ENCODE results near the gene CPA1.
A peak's percentile ranks its signal among the peaks of the same experiment; 100 is the strongest.

The CPA1 gene

DNA sequence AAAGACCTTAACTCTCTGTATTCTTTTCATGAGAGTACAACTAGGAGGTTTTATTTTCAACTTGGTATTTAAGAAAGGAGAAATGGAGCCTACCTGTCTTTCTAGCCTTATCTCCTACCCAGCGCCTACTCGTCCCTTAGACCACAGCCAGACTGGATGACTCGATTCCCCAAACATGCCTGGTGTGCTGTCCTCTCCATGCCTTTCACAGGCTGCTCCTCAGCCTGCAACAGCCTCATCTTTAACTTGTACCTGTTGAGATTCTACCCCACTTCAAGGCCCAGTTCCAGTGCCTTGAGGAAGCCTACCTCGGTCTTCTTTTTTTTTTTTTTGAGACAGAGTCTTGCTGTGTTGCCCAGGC lies 29.4 kb downstream of the CPA1 start:
- H3K4me2 ChIP-seq (ENCODE audit: insufficient read depth, low read length, poor library complexity, severe bottlenecking) = no peak overlapping the region
- no peak overlapping the region for H3K4me3 ChIP-seq (ENCODE audit: low read length in 2 of 2)

DNA sequence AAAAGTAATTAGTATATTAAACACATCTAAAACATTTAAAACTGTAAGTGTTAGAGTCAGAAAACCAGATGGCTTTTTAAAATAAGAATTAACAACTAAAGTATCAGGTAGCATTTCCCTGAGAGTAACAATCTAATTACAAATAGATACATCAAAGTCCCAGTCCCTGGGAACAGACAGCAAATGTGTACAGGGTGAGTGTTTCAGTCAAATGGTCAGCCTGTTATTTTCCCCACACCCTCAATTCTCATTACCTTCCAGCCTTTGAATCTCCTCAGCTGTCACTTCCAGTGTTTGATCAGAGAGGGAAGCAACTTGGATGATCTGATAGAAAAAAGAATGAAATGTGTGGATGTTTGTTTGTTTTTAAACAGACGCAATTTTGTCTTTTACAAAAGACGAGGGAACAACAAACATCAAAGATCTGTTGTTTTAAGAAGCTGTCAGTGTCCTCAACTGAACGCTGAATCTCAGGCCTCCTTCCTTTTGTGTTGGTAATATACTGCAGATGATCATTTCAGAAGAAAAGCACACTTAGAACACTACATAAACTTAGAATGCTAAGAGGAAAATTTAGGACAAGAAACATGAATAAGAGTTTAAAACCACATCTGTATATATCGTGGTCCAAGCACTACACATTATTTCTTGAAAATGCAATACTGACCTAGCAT lies 30.7 kb downstream of the CPA1 start:
- H3K18ac ChIP-seq (ENCODE audit: low read length) = no peak overlapping the region
- no peak overlapping the region for H3K4me3 ChIP-seq (ENCODE audit: low read length in 2 of 2)
- H3K79me1 ChIP-seq (ENCODE audit: low read depth, low read length) = no peaks in the 10 kb centered on the region
- no peaks in the 10 kb centered on the region for H3K27me3 ChIP-seq (ENCODE audit: control insufficient read depth in 3 of 3, insufficient read depth in 3 of 3, low read depth in 1 of 3, low read length in 3 of 3)
- H3K4ac ChIP-seq (ENCODE audit: low read length) = no peak overlapping the region
- H4K8ac ChIP-seq (ENCODE audit: low read depth, low read length) = no peak overlapping the region
- no peak overlapping the region for H4K91ac ChIP-seq (ENCODE audit: low read depth, low read length, poor library complexity)
- no peak for DNase-seq (ENCODE audit: low spot score)
- no peak overlapping the region for H2BK5ac ChIP-seq (ENCODE audit: low read length)
- H3K23ac ChIP-seq (ENCODE audit: low read depth, low read length, poor library complexity) = no peak overlapping the region
- no peak overlapping the region for H2BK120ac ChIP-seq (ENCODE audit: low read depth, low read length)
- no peak overlapping the region for H3K27ac ChIP-seq (replicated peaks; ENCODE audit: low read length)
- peaks cover 6 to 32% of the 10 kb centered on the region in 2 donors for H3K4me1 ChIP-seq (ENCODE audit: control insufficient read depth in 2 of 2, insufficient read depth in 1 of 2, low read depth in 1 of 2, low read length in 2 of 2)
- H3K36me3 ChIP-seq (replicated peaks in 1 of 2; ENCODE audit: control insufficient read depth in 2 of 2, insufficient read depth in 2 of 2, low read length in 2 of 2) = peaks cover 0 to 2% of the 10 kb centered on the region in 2 donors
- H3K9me3 ChIP-seq (replicated peaks in 1 of 2; ENCODE audit: control insufficient read depth in 2 of 2, insufficient read depth in 1 of 2, low read depth in 1 of 2, low read length in 2 of 2) = no peaks in the 10 kb centered on the region
- no CpG with 5 or more reads among the region's 4 CpGs for WGBS, 2 donors (ENCODE audit: extremely low coverage in 2 of 2, insufficient read length in 2 of 2, insufficient replicate concordance in 1 of 2)
- no peak overlapping the region for H3K14ac ChIP-seq (ENCODE audit: low read length)
- no peak overlapping the region for H2BK15ac ChIP-seq (ENCODE audit: low read length)
- H2AK5ac ChIP-seq (ENCODE audit: low read depth, low read length) = no peak overlapping the region
- no peak overlapping the region for H2BK12ac ChIP-seq (ENCODE audit: low read length)
- no peak overlapping the region for H3K4me2 ChIP-seq (ENCODE audit: insufficient read depth, low read length, poor library complexity, severe bottlenecking)
- no peak overlapping the region for H2AFZ ChIP-seq (ENCODE audit: low read length)
- no peak overlapping the region for H3K9ac ChIP-seq (ENCODE audit: low read depth, low read length, poor library complexity)

More for the DNA sequence above, 29.4 kb downstream of the CPA1 start:
- no peak for DNase-seq (ENCODE audit: low spot score)
- Histone ChIP-seq H3K27ac (replicated peaks; ENCODE audit: low read length) (no peak overlapping the region), H3K23ac (ENCODE audit: low read depth, low read length, poor library complexity) (no peak overlapping the region), H2AK5ac (ENCODE audit: low read depth, low read length) (peak overlapping the region; percentile 83), H3K4ac (ENCODE audit: low read length) (no peak overlapping the region), H3K9me3 (replicated peaks in 1 of 2; ENCODE audit: control insufficient read depth in 2 of 2, insufficient read depth in 1 of 2, low read depth in 1 of 2, low read length in 2 of 2) (no peaks in the 10 kb centered on the region), H4K8ac (ENCODE audit: low read depth, low read length) (no peak overlapping the region), H3K79me1 (ENCODE audit: low read depth, low read length) (no peaks in the 10 kb centered on the region), H2BK120ac (ENCODE audit: low read depth, low read length) (no peak overlapping the region), H2BK12ac (ENCODE audit: low read length) (no peak overlapping the region), H3K18ac (ENCODE audit: low read length) (peak overlapping the region; percentile 76), H3K9ac (ENCODE audit: low read depth, low read length, poor library complexity) (no peak overlapping the region), H3K27me3 (ENCODE audit: control insufficient read depth in 3 of 3, insufficient read depth in 3 of 3, low read depth in 1 of 3, low read length in 3 of 3) (no peaks in the 10 kb centered on the region), H3K36me3 (replicated peaks in 1 of 2; ENCODE audit: control insufficient read depth in 2 of 2, insufficient read depth in 2 of 2, low read length in 2 of 2) (peaks cover 0 to 2% of the 10 kb centered on the region in 2 donors), H3K4me1 (ENCODE audit: control insufficient read depth in 2 of 2, insufficient read depth in 1 of 2, low read depth in 1 of 2, low read length in 2 of 2) (peaks cover 6 to 32% of the 10 kb centered on the region in 2 donors), H2BK15ac (ENCODE audit: low read length) (no peak overlapping the region), H3K14ac (ENCODE audit: low read length) (no peak overlapping the region), H2BK5ac (ENCODE audit: low read length) (no peak overlapping the region), H2AFZ (ENCODE audit: low read length) (peak overlapping the region; percentile 63), H4K91ac (ENCODE audit: low read depth, low read length, poor library complexity) (no peak overlapping the region)
- WGBS, 2 donors (ENCODE audit: extremely low coverage in 2 of 2, insufficient read length in 2 of 2, insufficient replicate concordance in 1 of 2) = no CpG with 5 or more reads among the region's 4 CpGs

DNA sequence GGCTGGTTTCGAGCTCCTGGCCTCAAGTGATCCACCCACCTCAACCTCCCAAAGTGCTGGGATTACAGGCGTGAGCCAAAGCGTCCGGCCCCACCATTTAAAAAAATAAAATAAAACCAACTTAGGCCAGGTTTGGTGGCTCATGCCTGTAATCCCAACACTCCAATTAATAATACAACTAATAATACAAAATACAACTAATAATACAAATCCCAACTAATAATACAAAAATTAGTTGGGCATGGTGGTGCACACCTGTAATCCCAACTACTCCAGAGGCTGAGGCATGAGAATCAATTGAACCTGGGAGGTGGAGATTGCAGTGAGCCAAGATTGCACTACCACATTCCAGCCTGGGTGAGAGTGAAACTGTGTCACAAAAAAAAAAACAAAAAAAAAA lies 32.9 kb downstream of the CPA1 start:
- no peak overlapping the region for H3K4me3 ChIP-seq (ENCODE audit: low read length in 2 of 2)
- no CpG with 5 or more reads among the region's 4 CpGs for WGBS, 2 donors (ENCODE audit: extremely low coverage in 2 of 2, insufficient read length in 2 of 2, insufficient replicate concordance in 1 of 2)
- H2AFZ ChIP-seq (ENCODE audit: low read length) = no peak overlapping the region
- no peaks in the 10 kb centered on the region for H3K27me3 ChIP-seq (ENCODE audit: control insufficient read depth in 3 of 3, insufficient read depth in 3 of 3, low read depth in 1 of 3, low read length in 3 of 3)
- no peak overlapping the region for H3K9ac ChIP-seq (ENCODE audit: low read depth, low read length, poor library complexity)
- no peak overlapping the region for H4K91ac ChIP-seq (ENCODE audit: low read depth, low read length, poor library complexity)
- H2BK15ac ChIP-seq (ENCODE audit: low read length) = no peak overlapping the region
- no peak overlapping the region for H2BK12ac ChIP-seq (ENCODE audit: low read length)
- H3K4me1 ChIP-seq (ENCODE audit: control insufficient read depth in 2 of 2, insufficient read depth in 1 of 2, low read depth in 1 of 2, low read length in 2 of 2) = peaks cover 12 to 42% of the 10 kb centered on the region in 2 donors
- H3K27ac ChIP-seq (replicated peaks; ENCODE audit: low read length) = no peak overlapping the region
- no peaks in the 10 kb centered on the region for H3K9me3 ChIP-seq (replicated peaks in 1 of 2; ENCODE audit: control insufficient read depth in 2 of 2, insufficient read depth in 1 of 2, low read depth in 1 of 2, low read length in 2 of 2)
- H3K4me2 ChIP-seq (ENCODE audit: insufficient read depth, low read length, poor library complexity, severe bottlenecking) = no peak overlapping the region
- no peak overlapping the region for H2BK120ac ChIP-seq (ENCODE audit: low read depth, low read length)
- no peak overlapping the region for H3K4ac ChIP-seq (ENCODE audit: low read length)
- H3K18ac ChIP-seq (ENCODE audit: low read length) = no peak overlapping the region
- H3K79me1 ChIP-seq (ENCODE audit: low read depth, low read length) = no peaks in the 10 kb centered on the region
- H3K36me3 ChIP-seq (replicated peaks in 1 of 2; ENCODE audit: control insufficient read depth in 2 of 2, insufficient read depth in 2 of 2, low read length in 2 of 2) = peaks cover 0 to 2% of the 10 kb centered on the region in 2 donors
- H2AK5ac ChIP-seq (ENCODE audit: low read depth, low read length) = no peak overlapping the region
- H4K8ac ChIP-seq (ENCODE audit: low read depth, low read length) = no peak overlapping the region
- H3K14ac ChIP-seq (ENCODE audit: low read length) = no peak overlapping the region
- DNase-seq (ENCODE audit: low spot score) = no peak
- H2BK5ac ChIP-seq (ENCODE audit: low read length) = no peak overlapping the region
- no peak overlapping the region for H3K23ac ChIP-seq (ENCODE audit: low read depth, low read length, poor library complexity)

DNA sequence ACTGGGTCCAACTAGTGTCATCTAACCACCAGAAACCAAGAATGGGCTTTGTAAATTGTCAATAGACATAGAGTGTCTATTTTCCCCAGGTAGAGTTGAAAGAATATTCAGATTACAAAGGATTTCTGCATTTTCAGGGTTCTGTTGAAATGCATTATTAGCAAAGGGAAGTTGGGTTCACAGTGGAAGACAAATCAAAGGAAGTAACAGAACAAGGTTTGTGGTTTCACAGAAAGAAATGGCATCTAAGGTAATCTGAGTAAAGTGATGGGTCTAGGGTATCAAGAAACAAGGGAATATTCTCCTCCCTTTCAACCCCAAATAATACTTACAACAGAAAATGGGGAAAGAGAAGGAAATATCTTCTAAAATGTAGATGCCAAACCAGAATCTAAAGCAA lies 34.7 kb downstream of the CPA1 start:
- no peak overlapping the region for H3K23ac ChIP-seq (ENCODE audit: low read depth, low read length, poor library complexity)
- H3K4ac ChIP-seq (ENCODE audit: low read length) = no peak overlapping the region
- H2BK120ac ChIP-seq (ENCODE audit: low read depth, low read length) = no peak overlapping the region
- no peak overlapping the region for H2BK5ac ChIP-seq (ENCODE audit: low read length)
- H2BK12ac ChIP-seq (ENCODE audit: low read length) = no peak overlapping the region
- H3K36me3 ChIP-seq (replicated peaks in 1 of 2; ENCODE audit: control insufficient read depth in 2 of 2, insufficient read depth in 2 of 2, low read length in 2 of 2) = no peaks in the 10 kb centered on the region
- H3K27ac ChIP-seq (replicated peaks; ENCODE audit: low read length) = no peak overlapping the region
- H2AK5ac ChIP-seq (ENCODE audit: low read depth, low read length) = no peak overlapping the region
- no peak overlapping the region for H3K14ac ChIP-seq (ENCODE audit: low read length)
- H3K9ac ChIP-seq (ENCODE audit: low read depth, low read length, poor library complexity) = no peak overlapping the region
- no peak overlapping the region for H3K4me2 ChIP-seq (ENCODE audit: insufficient read depth, low read length, poor library complexity, severe bottlenecking)
- no peaks in the 10 kb centered on the region for H3K27me3 ChIP-seq (ENCODE audit: control insufficient read depth in 3 of 3, insufficient read depth in 3 of 3, low read depth in 1 of 3, low read length in 3 of 3)
- no peak overlapping the region for H4K8ac ChIP-seq (ENCODE audit: low read depth, low read length)
- H2AFZ ChIP-seq (ENCODE audit: low read length) = no peak overlapping the region
- DNase-seq (ENCODE audit: low spot score) = no peak
- no peak overlapping the region for H4K91ac ChIP-seq (ENCODE audit: low read depth, low read length, poor library complexity)
- no peaks in the 10 kb centered on the region for H3K9me3 ChIP-seq (replicated peaks in 1 of 2; ENCODE audit: control insufficient read depth in 2 of 2, insufficient read depth in 1 of 2, low read depth in 1 of 2, low read length in 2 of 2)
- H3K79me1 ChIP-seq (ENCODE audit: low read depth, low read length) = no peaks in the 10 kb centered on the region
- no peak overlapping the region for H3K4me3 ChIP-seq (ENCODE audit: low read length in 2 of 2)
- H2BK15ac ChIP-seq (ENCODE audit: low read length) = no peak overlapping the region
- peaks cover 14 to 35% of the 10 kb centered on the region in 2 donors for H3K4me1 ChIP-seq (ENCODE audit: control insufficient read depth in 2 of 2, insufficient read depth in 1 of 2, low read depth in 1 of 2, low read length in 2 of 2)
- no peak overlapping the region for H3K18ac ChIP-seq (ENCODE audit: low read length)
